GM11168 (cell line): ENCODE results near the gene ERF.

Experiments used
- in situ Hi-C: fragments of 300-500 bp; cut with MboI; formaldehyde crosslinking; loops from one replicate; pipeline ENCODE4 v1.12.0; 2022; ENCODE audit warnings: low sequenced_read_pairs; ENCODE audit not compliant: unreplicated experiment

The ERF gene

GRCh38 chr19:42244347-42245220, 10.3 kb downstream of the ERF start:
- in situ Hi-C loops: no loop called here

DNA sequence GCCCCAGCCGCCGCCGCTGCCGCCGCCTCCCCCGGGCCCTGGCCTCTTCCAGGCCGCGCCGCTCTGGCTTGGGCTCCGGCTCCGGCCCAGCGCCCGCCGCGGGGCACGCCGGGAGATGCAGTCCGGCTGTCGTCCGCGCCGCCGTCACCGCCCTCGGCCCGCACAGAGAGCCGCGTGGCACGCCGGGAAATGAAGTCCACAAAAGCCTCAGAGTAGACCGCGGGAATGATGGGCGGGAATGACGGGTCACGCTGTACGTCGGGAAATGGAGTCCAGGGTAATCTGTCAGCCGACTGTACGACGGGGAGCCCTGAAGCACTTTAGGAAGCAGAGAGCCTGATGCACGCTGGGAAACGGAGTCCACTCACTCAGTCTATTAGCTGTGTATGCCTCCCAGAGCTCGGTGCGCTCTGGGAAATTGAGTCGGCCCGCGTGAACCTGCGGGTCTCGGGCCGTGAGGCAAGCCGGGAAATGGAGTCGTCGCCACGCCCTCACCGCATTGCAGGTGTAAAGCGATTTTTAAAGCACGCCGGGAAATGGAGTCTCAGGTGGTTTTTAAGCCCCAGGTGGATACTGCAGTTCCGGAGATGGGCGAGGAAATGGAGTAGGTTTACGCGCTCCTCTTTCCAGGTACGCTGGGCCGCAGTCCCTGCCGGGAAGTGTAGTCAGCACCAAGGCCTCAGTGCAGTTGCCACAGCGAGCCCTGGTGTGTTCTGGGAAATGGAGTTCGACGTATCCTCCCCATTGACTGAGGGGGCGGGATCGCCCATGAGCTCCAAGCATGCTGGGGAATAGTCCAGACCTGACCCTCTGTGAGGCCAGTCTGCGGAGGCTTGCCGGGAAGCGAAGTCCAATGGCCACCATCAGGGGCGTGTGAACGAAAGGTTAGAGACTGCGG, 12.2 kb downstream of the ERF start, which contains the start of gene GSK3A:
Gene GSK3A (minus strand): TSS at position 91 of the 898 bp plus-strand sequence. CDS start 137 bp downstream, outside the sequence.
- in situ Hi-C loops: no loop called here

- in situ Hi-C loops: no loop called here
Measured at GRCh38 chr19:42242069-42242511, 12.8 kb downstream of the ERF start.

- in situ Hi-C loops: no loop called here
Measured at GRCh38 chr19:42241279-42241678, 13.6 kb downstream of the ERF start.

DNA sequence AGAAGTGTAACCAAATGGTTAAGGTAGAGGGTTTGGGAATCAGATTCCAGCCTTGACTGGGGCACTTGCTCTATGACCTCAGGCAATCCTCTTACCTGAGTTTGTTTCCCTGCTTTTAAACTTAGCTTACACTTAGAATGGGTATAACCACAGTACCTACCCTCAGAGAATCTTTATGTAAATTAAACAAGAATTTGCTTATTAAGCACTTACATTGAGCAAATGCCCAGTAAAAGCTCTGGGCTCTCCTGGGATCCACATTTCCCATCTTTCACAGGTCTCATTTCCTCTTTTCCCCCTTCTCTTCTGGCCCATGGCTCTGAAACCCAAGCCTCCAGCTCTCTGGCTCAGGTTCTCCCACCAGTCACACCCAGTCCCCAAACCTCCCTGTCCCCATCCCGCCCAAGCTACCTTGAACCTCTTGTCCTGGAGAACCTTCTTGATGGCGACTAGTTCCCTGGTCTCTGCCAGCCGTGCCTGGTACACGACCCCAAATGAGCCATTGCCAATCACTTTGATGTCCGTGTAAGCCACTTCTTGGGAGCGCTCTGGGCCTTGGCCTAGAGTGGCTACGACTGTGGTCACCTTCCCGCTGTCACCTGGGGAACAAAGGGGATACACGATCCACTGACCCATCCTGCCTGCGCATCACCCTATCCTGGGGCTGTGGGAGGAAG, 15.2 kb downstream of the ERF start:
- in situ Hi-C loops: no loop called here

DNA sequence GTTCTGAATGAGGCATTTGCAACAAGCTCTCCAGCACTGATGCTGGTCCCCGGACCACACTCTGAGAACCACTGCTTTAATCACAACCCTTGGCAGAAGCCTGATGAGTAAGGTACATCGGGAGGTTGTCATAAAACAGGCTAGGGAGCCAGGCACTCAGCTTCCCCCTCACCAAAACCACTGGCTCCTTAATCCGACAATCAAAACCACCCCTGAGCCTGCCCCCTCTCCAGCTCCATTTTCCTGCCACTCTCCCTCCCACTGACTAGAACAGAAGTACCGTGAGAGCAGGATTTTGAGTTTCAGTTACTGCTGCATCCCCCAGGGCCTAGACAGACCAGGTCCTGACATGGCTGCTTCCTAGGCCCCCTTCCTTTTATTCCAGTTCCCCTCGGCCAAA, 19.7 kb downstream of the ERF start:
- in situ Hi-C loops: no loop called here

DNA sequence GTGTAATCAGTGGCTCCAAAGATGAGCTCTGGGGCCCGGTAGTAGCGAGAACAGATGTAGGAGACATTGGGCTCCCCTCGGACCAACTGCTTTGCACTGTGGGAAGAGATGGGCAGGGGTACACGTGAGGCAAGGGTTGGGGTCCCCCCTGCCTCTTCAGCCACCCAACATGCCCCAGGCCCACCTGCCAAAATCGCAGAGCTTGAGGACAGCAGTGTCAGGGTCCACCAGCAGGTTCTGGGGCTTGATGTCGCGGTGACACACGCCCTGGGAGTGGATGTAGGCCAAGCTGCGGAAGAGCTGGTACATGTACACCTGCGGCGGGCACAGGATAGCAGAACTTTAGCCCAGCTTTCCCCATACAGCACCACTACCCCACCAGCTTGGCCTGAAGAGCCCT, 20.6 kb downstream of the ERF start:
- in situ Hi-C loops: no loop called here

DNA sequence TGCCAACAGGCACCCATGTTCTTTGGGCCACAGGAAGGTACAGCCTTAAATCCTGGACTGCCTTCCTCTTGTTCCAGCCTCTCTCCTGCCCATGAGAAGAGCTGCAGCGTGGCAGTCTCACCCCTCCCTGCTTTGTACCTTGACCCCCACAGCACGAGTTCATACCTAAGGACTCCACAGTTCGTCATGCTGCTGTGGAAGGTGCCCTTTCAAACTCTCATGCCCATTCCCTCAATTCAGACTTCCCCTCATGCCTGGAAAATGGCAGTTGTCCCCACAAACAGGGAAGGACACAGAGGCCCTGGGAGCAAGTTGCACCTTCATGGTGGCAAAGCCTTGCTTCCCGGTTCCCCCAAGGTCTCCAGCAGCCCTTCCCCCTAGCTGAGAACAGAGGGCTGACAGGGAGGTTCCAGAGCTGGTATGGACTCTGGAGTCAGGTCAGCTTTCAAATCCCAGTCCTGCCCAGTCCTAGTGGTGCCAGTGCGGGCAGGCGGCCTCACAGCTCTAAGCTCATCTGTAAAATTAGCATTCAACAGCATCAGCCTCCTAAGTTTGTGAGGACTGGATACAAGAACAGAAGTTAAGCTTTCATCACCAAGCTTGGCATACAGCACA, 21.1 kb downstream of the ERF start:
- in situ Hi-C loops: no loop called here

DNA sequence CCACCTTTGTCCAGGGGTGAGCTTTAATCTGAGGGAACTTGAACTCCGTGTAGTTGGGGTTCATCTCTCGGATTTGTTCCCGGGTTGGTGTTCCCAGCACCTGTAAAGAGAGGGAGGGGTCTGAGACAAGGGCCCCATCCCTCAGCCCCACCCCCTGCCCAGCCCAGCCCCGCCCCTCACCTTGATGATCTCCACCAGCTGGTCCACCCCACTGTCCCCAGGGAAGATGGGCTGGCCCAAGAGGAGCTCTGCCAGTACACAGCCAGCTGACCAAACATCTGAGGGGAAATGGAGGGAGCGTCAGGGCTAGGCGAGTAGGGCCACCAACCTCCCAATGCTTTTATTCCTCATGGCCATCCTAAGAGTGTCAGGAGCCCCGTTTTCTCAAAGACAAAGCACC, 21.8 kb downstream of the ERF start:
- in situ Hi-C loops: no loop called here

- in situ Hi-C loops: no loop called here
Measured at GRCh38 chr19:42232435-42232834, 22.5 kb downstream of the ERF start.

- in situ Hi-C loops: no loop called here
Measured at GRCh38 chr19:42230571-42230970, 24.4 kb downstream of the ERF start.

GRCh38 chr19:42229855-42230351, 25.0 kb downstream of the ERF start:
- in situ Hi-C loops: no loop called here

DNA sequence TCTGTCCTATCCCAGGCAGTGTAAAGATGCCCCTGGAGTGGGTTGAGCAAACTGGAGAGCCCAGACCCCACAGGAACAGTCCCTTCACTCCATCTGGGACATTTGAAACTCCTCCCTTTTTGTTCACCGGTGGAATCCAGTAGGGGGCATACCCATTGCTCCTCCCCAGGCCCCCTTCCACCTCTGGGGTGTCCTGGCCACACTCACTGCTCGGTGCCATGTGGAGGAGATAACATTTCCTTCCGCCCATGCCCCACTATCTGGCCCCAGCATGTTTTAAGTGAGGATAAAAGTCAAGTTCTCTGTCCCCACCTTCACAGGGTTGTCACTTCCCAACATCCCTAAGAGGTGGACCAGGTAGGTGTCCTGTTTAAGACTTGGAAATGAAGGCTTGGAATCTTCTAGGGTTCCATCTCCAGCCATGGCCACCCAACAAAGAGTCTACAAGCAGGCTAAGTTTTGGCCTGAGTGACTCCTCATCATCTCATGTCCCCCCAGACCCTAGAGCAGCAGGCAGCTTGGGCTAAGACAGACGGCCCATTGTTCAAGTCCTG, 25.6 kb downstream of the ERF start:
- in situ Hi-C loops: no loop called here

GRCh38 chr19:42228641-42229040, 26.3 kb downstream of the ERF start:
- in situ Hi-C loops: no loop called here

DNA sequence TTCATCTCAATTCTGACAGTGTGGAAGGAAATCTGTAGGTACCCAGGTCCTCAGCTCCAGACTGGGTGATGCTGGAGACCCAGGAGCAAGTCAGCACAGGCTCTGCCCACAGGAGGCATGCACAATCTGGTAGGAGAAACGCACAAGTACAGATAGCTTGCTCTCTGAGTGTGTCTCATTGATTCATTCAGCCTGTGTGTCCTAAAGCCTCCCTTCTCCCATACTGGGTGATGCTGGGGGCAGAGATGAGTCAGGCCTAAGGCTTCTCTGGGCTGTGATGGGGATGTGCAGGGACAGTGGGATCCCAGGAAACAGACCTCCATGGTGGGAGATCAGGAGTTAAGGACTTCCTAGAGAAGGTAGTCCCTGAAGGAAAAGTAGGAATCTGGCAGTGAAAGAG, 28.0 kb downstream of the ERF start:
- in situ Hi-C loops: no loop called here

DNA sequence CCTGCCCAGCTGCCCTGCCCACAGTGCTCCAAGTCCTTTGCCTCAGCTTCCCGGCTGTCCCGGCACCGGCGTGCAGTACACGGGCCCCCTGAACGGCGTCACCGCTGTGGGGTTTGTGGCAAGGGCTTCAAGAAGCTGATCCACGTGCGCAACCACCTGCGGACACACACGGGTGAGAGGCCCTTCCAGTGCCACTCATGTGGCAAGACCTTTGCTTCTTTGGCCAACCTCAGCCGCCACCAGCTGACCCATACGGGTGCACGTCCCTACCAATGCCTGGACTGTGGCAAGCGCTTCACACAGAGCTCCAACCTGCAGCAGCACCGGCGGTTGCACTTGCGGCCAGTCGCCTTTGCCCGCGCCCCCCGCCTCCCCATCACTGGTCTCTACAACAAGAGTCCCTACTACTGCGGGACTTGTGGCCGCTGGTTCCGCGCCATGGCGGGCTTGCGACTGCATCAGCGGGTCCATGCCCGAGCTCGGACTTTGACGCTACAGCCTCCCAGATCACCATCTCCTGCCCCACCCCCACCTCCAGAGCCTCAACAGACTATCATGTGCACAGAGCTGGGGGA, 29.1 kb downstream of the ERF start:
- in situ Hi-C loops: no loop called here

DNA sequence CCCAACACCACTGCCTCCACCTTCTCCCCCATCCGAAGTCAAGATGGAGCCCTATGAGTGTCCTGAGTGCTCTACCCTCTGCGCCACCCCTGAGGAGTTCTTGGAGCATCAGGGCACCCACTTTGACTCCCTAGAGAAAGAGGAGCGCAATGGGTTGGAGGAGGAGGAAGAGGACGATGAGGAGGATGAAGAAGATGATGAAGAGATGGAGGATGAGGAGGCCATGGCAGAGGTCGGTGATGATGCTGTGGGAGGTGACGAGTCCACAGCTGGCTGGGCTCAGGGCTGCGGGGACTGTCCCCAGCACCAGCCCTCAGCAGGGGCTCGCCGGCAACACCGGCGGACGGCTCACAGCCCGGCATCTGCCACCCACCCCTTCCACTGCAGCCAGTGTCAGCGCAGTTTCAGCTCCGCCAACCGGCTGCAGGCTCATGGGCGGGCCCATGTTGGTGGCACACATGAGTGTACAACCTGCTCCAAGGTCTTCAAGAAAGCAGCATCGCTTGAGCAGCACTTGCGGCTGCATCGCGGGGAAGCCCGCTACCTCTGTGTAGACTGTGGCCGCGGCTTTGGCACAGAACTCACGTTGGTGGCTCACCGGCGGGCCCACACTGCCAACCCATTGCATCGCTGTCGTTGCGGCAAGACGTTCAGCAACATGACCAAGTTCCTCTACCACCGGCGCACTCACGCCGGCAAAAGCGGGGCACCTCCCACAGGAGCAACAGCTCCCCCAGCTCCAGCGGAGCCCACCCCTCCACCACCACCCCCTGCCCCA, 29.8 kb downstream of the ERF start:
- in situ Hi-C loops: no loop called here

DNA sequence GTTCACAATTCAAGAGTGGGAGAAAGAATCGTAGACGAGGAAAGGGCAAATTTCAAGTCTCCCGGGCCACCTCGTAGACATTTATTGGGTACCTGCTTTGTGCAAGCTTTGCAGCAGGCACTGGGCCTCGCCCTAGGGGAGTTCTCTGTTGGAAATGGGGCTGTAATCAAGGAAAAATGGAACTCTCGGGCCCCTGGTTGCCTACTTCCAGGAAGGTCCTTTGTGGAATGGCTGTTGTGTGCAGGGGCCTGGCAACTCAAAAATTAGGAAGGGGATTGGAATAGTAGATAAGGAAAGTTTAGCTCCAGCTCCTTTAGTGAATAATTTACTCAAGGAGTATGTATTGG, 34.2 kb downstream of the ERF start:
- in situ Hi-C loops: no loop called here
